Measurements from ENCODE around the gene STX7. TPM values are rescaled to one million over a fixed set of nuclear protein-coding genes. Genes with fewer than 3 reads are reported as not detected.

The STX7 gene
- total and polyA plus RNA-seq, 3 donors from 2014 or later = 12.7 to 18.8 (median 16.2) TPM

DNA sequence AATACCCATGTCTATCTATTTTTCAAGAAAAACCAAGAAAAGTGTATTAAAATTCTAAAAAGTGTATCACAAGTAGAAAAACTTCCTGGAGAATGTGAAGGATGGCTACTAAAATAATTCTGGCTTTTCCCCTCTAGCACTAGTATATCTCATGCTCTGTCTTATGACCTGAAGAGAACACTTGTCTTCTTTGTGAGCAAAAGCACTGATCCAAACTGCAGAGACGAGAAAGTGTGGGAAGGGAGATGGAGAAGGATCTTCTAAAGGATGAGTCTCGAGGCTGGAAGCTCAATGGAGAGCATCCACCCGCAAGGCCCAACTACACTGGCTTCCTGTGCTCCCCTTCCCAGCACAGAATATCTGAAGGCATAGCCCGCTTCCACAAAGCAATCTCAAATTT is 23.5 kb downstream of the STX7 start:
- DNase-seq = no peak
- 92% methylated on average over 4 of the region's 4 CpGs for WGBS, 2 donors
- TF ChIP-seq CTCF (IDR thresholded peaks at IDR 0.05) (no peak), POLR2A (IDR thresholded peaks at IDR 0.05) (no peak)
- intact Hi-C loops (cut with DNase I; ENCODE audit: low total_unique reads) = no loop called here
- Histone ChIP-seq H3K36me3 (ENCODE audit: low read depth, missing control alignments) (no peaks in the 10 kb centered on the region), H3K4me3 (no peak overlapping the region), H3K9me3 (no peaks in the 10 kb centered on the region), H3K27ac (no peak overlapping the region), H3K4me1 (no peaks in the 10 kb centered on the region), H3K27me3 (no peaks in the 10 kb centered on the region)

DNA sequence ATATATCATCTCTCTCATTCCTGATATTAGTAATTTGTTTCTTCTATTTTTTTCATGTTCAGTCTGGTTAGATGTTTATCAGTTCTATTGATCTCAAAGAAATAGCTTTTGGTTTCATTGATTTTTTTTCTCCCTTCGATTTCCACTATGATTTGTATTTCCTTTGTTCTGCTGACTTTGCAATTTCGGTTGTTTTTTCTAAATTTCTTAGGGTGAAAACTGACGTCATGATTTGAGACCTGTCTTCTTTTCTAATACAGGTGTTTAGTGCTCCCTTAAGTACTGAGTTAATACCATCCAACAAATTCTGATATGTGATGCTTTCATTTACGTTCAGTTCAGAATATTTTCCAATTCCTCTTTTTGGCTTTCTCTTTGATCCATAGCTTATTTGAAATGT is 25.2 kb downstream of the STX7 start:
- no peak overlapping the region for H3K27ac ChIP-seq
- H3K4me3 ChIP-seq = no peak overlapping the region
- H3K36me3 ChIP-seq (ENCODE audit: low read depth, missing control alignments) = no peaks in the 10 kb centered on the region
- no peak for DNase-seq
- 84 to 92% methylated on average over 4 of the region's 4 CpGs for WGBS, 2 donors
- H3K27me3 ChIP-seq = no peaks in the 10 kb centered on the region
- TF ChIP-seq CTCF (IDR thresholded peaks at IDR 0.05) (no peak), POLR2A (IDR thresholded peaks at IDR 0.05) (no peak)
- intact Hi-C loops (cut with DNase I; ENCODE audit: low total_unique reads) = no loop called here
- H3K4me1 ChIP-seq = no peaks in the 10 kb centered on the region
- H3K9me3 ChIP-seq = no peaks in the 10 kb centered on the region

GRCh38 chr6:132484680-132485018 is 28.3 kb downstream of the STX7 start:
- intact Hi-C loops (cut with DNase I; ENCODE audit: low total_unique reads) = loop anchor here (5.0 kb wide), 1 partner anchor 207 kb away; no protein-coding TSS in a partner anchor
- 75 to 84% methylated on average over 4 of the region's 4 CpGs for WGBS, 2 donors
- DNase-seq = no peak
- Histone ChIP-seq H3K36me3 (ENCODE audit: low read depth, missing control alignments) (no peaks in the 10 kb centered on the region), H3K27ac (no peak overlapping the region), H3K27me3 (no peaks in the 10 kb centered on the region), H3K4me3 (no peak overlapping the region), H3K4me1 (no peaks in the 10 kb centered on the region), H3K9me3 (no peaks in the 10 kb centered on the region)
- no peak for TF ChIP-seq POLR2A (IDR thresholded peaks at IDR 0.05)
- no peak for TF ChIP-seq CTCF (IDR thresholded peaks at IDR 0.05)

- Histone ChIP-seq H3K9me3 (no peaks in the 10 kb centered on the region), H3K4me1 (no peaks in the 10 kb centered on the region), H3K36me3 (ENCODE audit: low read depth, missing control alignments) (no peaks in the 10 kb centered on the region), H3K27me3 (no peaks in the 10 kb centered on the region), H3K27ac (no peak overlapping the region), H3K4me3 (no peak overlapping the region)
- peak; percentile 30 for DNase-seq
- intact Hi-C loops (cut with DNase I; ENCODE audit: low total_unique reads) = loop anchor here (5.0 kb wide), 1 partner anchor 207 kb away; no protein-coding TSS in a partner anchor
- 35 to 37% methylated on average over 9 of the region's 9 CpGs for whole genome bisulfite sequencing, 2 donors
- peak; percentile 69 to 76 (median 75) for TF ChIP-seq CTCF (IDR thresholded peaks at IDR 0.05)
- no peak for TF ChIP-seq POLR2A (IDR thresholded peaks at IDR 0.05)
These were observed 28.9 kb downstream of the STX7 start for GRCh38 chr6:132483779-132484679.

All from testis (tissue), 3 donors.